ENCODE measurements around the gene SEMA3F.

Gene SEMA3F

DNA sequence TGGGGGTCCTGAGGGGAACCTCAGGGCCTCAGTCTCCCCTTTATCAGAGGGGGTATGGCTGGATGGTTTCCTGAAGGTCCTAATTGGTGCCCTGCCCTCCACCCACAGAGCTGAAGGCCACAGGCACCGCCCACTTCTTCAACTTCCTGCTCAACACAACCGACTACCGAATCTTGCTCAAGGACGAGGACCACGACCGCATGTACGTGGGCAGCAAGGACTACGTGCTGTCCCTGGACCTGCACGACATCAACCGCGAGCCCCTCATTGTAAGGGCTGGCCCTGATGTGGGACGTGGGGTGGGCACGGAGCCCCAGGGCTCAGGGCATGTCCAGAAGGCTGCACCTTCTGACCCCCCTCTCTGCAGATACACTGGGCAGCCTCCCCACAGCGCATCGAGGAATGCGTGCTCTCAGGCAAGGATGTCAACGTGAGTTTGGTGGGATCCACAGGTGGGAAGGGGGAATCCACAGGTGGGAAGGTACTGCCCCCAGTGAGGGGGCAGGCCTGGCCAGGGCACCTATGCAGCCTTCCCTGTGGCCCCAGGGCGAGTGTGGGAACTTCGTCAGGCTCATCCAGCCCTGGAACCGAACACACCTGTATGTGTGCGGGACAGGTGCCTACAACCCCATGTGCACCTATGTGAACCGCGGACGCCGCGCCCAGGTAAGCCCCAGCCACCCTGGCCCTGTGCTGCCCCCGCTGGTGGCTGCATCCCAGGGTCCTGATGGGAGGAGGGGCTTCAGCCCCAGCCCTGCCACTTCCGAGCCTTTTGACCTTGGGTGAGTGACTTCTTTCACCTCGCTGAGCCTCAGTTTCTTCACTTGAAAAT, 18.8 kb downstream of the SEMA3F start:
- Histone ChIP-seq H3K9me2 (replicated peaks; ENCODE audit: insufficient read depth, low read length) (no peaks in the 10 kb centered on the region), H3K9me3 (replicated peaks; ENCODE audit: insufficient read depth, low read length) (no peaks in the 10 kb centered on the region), H4K20me1 (ENCODE audit: insufficient read depth, low read length) (no peaks in the 10 kb centered on the region), H3K79me2 (ENCODE audit: low read length) (no peaks in the 10 kb centered on the region), H3K9ac (ENCODE audit: low read length) (no peak overlapping the region), H3F3A (ENCODE audit: insufficient read depth, low read length) (no peaks in the 10 kb centered on the region), H3K36me3 (replicated peaks; ENCODE audit: insufficient read depth, low read length) (no peaks in the 10 kb centered on the region), H3K4me1 (ENCODE audit: low read length) (no peaks in the 10 kb centered on the region), H3K4me2 (ENCODE audit: low read depth, low read length) (peak overlapping the region; percentile 45; the same call in 1 of the 2 replicates), H3K27ac (ENCODE audit: low read length) (no peak overlapping the region), H3K4me3 (ENCODE audit: low read length) (no peak overlapping the region), H2AFZ (ENCODE audit: low read length) (peak overlapping the region; percentile 79), H3K27me3 (replicated peaks; ENCODE audit: insufficient read depth, low read length) (peaks cover 37% of the 10 kb centered on the region)
- TF ChIP-seq EZH2 (optimal IDR thresholded peaks at IDR 0.05; ENCODE audit: low read depth, low read length) (no peak), EZH2phosphoT487 (IDR thresholded peaks at IDR 0.05; ENCODE audit: low read length) (no peak)
- TF ChIP-seq, protein P1, sequence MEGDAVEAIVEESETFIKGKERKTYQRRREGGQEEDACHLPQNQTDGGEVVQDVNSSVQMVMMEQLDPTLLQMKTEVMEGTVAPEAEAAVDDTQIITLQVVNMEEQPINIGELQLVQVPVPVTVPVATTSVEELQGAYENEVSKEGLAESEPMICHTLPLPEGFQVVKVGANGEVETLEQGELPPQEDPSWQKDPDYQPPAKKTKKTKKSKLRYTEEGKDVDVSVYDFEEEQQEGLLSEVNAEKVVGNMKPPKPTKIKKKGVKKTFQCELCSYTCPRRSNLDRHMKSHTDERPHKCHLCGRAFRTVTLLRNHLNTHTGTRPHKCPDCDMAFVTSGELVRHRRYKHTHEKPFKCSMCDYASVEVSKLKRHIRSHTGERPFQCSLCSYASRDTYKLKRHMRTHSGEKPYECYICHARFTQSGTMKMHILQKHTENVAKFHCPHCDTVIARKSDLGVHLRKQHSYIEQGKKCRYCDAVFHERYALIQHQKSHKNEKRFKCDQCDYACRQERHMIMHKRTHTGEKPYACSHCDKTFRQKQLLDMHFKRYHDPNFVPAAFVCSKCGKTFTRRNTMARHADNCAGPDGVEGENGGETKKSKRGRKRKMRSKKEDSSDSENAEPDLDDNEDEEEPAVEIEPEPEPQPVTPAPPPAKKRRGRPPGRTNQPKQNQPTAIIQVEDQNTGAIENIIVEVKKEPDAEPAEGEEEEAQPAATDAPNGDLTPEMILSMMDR (IDR thresholded peaks at IDR 0.05; ENCODE audit: low read length) = no peak
- DNase-seq = no peak

DNA sequence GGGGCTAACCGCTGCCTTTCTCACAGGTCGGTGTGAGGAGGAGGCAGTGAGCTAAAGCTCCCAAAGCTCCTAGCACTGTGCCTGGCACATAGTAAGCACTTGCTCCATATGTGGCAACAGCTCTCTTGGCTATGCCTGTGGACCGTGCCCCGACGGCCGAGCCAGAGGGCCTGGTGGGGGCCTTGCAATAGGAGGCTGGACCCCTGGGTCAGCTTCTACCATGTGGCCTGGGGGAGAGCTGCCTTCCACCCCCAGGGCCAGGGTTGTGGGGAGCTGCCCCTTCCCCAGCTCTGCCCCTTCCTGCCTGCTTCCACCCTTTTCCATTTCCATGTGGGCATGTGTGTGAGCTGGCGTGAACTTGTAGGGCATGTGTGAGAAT, 19.4 kb downstream of the SEMA3F start:
- Histone ChIP-seq H3K36me3 (replicated peaks; ENCODE audit: insufficient read depth, low read length) (no peaks in the 10 kb centered on the region), H3K27ac (ENCODE audit: low read length) (no peak overlapping the region), H3K4me1 (ENCODE audit: low read length) (no peaks in the 10 kb centered on the region), H3K79me2 (ENCODE audit: low read length) (no peaks in the 10 kb centered on the region), H3K4me2 (ENCODE audit: low read depth, low read length) (no peak overlapping the region), H3K9ac (ENCODE audit: low read length) (no peak overlapping the region), H3K9me2 (replicated peaks; ENCODE audit: insufficient read depth, low read length) (no peaks in the 10 kb centered on the region), H3K27me3 (replicated peaks; ENCODE audit: insufficient read depth, low read length) (peaks cover 37% of the 10 kb centered on the region), H3F3A (ENCODE audit: insufficient read depth, low read length) (no peaks in the 10 kb centered on the region), H2AFZ (ENCODE audit: low read length) (no peak overlapping the region), H3K4me3 (ENCODE audit: low read length) (no peak overlapping the region), H4K20me1 (ENCODE audit: insufficient read depth, low read length) (no peaks in the 10 kb centered on the region), H3K9me3 (replicated peaks; ENCODE audit: insufficient read depth, low read length) (no peaks in the 10 kb centered on the region)
- TF ChIP-seq EZH2 (optimal IDR thresholded peaks at IDR 0.05; ENCODE audit: low read depth, low read length) = no peak
- TF ChIP-seq EZH2phosphoT487 (IDR thresholded peaks at IDR 0.05; ENCODE audit: low read length) = no peak
- TF ChIP-seq, protein P1 (IDR thresholded peaks at IDR 0.05; ENCODE audit: low read length) = no peak
- no peak for DNase-seq

DNA sequence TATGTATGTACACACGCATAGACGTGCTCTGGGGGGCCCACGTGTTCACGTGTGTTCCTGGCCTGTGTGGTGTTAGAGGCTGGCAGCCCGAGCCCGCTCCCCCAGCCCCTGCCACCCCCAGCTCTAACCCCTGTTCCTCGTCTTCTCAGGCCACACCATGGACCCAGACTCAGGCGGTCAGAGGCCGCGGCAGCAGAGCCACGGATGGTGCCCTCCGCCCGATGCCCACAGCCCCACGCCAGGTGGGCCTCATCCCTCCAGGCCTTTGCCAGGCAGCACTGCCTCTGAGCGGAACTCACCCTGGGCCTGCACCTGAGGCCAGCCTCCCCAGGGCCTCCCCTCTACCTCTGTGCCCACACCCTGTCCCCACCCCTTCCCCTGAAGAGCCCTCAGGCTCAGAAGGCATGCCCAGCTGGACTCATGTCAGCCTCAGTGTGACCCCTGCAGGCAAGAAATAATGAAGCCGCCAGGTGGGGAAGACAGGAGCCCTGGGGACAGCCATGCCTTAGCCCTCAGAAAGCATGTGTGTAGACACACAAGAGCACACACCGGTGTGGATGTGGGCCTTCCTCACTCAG, 19.9 kb downstream of the SEMA3F start:
- Histone ChIP-seq H3K9me3 (replicated peaks; ENCODE audit: insufficient read depth, low read length) (no peaks in the 10 kb centered on the region), H4K20me1 (ENCODE audit: insufficient read depth, low read length) (no peaks in the 10 kb centered on the region), H3K9ac (ENCODE audit: low read length) (no peak overlapping the region), H3K27ac (ENCODE audit: low read length) (no peak overlapping the region), H3K4me3 (ENCODE audit: low read length) (no peak overlapping the region), H2AFZ (ENCODE audit: low read length) (no peak overlapping the region), H3K4me2 (ENCODE audit: low read depth, low read length) (no peak overlapping the region), H3K9me2 (replicated peaks; ENCODE audit: insufficient read depth, low read length) (no peaks in the 10 kb centered on the region), H3K36me3 (replicated peaks; ENCODE audit: insufficient read depth, low read length) (no peaks in the 10 kb centered on the region), H3K79me2 (ENCODE audit: low read length) (no peaks in the 10 kb centered on the region), H3F3A (ENCODE audit: insufficient read depth, low read length) (no peaks in the 10 kb centered on the region), H3K27me3 (replicated peaks; ENCODE audit: insufficient read depth, low read length) (peaks cover 38% of the 10 kb centered on the region), H3K4me1 (ENCODE audit: low read length) (no peaks in the 10 kb centered on the region)
- no peak for DNase-seq
- TF ChIP-seq EZH2phosphoT487 (IDR thresholded peaks at IDR 0.05; ENCODE audit: low read length) (no peak), EZH2 (optimal IDR thresholded peaks at IDR 0.05; ENCODE audit: low read depth, low read length) (no peak)
- TF ChIP-seq, protein P1 (IDR thresholded peaks at IDR 0.05; ENCODE audit: low read length) = no peak
